Measurements from ENCODE around the gene BACH2. TPM values are rescaled to one million over a fixed set of nuclear protein-coding genes. Genes with fewer than 3 reads are reported as not detected.
A peak's percentile ranks its signal among the peaks of the same experiment; 100 is the strongest.

The BACH2 gene
- total RNA-seq, 4 donors from 2014 or later, result 9.3 to 34.5 (median 11.1) TPM

DNA sequence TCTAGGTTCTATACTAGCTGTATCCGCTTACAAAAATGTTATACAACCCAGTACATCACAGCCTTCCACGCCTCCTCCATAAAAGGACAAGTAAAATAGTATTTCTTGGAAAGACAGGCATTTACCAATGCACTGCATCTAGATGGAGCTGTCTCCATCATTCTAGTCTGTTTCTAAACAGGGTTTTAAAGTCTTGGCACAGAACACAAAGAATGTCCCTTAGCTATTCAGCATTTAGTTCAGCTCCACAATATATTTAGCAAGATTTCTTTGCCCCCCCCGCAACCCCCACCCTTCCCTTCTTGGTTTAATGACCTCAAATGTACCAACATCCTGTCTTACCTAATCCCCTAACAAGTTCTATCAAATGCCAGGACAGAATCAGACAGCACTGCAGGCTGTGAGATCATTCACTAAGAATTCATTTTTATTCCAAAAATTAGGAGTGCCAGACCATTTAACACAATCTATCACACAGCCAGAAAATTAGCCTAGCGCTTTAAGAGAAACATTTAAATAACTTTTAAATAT is 198.6 kb downstream of the BACH2 start:
- no peak overlapping the region for H3K4me3 ChIP-seq (ENCODE audit: low read depth, poor library complexity, severe bottlenecking)
- intact Hi-C loops (cut with DNase I; ENCODE audit: low total_unique reads), result loop anchor here (10.0 kb wide), 1 partner anchor 377 kb away; no protein-coding TSS in a partner anchor
- 10 to 17% methylated on average over 4 of the region's 4 CpGs for WGBS, 2 donors
- DNase-seq (ENCODE audit: low spot score in 2 of 2), result peak; percentile 88 to 90
- TF ChIP-seq, protein P1, sequence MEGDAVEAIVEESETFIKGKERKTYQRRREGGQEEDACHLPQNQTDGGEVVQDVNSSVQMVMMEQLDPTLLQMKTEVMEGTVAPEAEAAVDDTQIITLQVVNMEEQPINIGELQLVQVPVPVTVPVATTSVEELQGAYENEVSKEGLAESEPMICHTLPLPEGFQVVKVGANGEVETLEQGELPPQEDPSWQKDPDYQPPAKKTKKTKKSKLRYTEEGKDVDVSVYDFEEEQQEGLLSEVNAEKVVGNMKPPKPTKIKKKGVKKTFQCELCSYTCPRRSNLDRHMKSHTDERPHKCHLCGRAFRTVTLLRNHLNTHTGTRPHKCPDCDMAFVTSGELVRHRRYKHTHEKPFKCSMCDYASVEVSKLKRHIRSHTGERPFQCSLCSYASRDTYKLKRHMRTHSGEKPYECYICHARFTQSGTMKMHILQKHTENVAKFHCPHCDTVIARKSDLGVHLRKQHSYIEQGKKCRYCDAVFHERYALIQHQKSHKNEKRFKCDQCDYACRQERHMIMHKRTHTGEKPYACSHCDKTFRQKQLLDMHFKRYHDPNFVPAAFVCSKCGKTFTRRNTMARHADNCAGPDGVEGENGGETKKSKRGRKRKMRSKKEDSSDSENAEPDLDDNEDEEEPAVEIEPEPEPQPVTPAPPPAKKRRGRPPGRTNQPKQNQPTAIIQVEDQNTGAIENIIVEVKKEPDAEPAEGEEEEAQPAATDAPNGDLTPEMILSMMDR (IDR thresholded peaks at IDR 0.05), result no peak
- no peak for TF ChIP-seq POLR2A (IDR thresholded peaks at IDR 0.05)

DNA sequence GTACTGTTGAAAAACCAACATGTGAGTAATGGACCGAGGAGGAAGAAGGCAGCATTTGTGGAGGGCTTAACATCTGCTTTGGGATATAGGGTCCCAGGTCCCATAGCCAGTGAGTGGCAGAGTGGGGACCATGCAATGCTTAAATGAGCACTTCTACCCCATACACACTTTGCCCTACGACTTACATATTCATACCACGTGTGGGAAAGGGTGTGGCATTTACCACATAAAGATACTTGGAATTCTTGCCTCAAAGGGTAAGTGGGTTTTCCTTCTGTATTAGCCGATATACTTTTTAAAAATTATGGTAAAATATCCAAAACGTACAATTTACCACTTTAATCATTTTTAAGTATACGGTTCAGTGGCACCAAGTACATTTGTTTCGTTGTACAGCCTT is 199.3 kb downstream of the BACH2 start:
- 48 to 51% methylated on average over 7 of the region's 7 CpGs for WGBS, 2 donors
- intact Hi-C loops (cut with DNase I; ENCODE audit: low total_unique reads), result loop anchor here (10.0 kb wide), 1 partner anchor 377 kb away; no protein-coding TSS in a partner anchor
- DNase-seq (ENCODE audit: low spot score in 2 of 2), result no peak
- no peak overlapping the region for H3K4me3 ChIP-seq (ENCODE audit: low read depth, poor library complexity, severe bottlenecking)
- TF ChIP-seq POLR2A (IDR thresholded peaks at IDR 0.05), result no peak
- TF ChIP-seq, protein P1 (IDR thresholded peaks at IDR 0.05), result no peak

DNA sequence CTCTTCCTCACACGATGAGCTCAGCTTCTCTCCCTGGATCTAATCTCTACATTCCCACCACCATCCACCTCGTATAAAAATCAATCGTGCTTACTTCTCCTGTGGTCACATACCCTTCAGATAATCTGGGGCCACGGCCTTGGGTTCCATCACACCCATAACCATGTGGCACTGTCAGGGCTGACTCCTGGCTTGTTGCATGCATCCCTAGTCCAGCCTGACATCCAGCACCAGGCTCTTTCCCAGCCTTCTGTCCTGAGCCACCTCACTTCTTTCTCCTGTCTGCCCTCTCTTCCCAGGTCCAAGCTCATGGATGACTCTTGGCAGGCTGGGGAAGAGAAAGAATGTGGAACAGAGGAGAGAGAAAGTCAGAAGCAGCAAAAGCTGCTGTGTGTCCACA is 199.8 kb downstream of the BACH2 start:
- H3K4me3 ChIP-seq (ENCODE audit: low read depth, poor library complexity, severe bottlenecking), result no peak overlapping the region
- 86 to 91% methylated on average over 4 of the region's 4 CpGs for WGBS, 2 donors
- TF ChIP-seq, protein P1 (IDR thresholded peaks at IDR 0.05), result no peak
- no peak for TF ChIP-seq POLR2A (IDR thresholded peaks at IDR 0.05)
- peak in 1 of 2 donors; percentile 57 for DNase-seq (ENCODE audit: low spot score in 2 of 2)
- intact Hi-C loops (cut with DNase I; ENCODE audit: low total_unique reads), result loop anchor here (10.0 kb wide), 1 partner anchor 378 kb away; no protein-coding TSS in a partner anchor

DNA sequence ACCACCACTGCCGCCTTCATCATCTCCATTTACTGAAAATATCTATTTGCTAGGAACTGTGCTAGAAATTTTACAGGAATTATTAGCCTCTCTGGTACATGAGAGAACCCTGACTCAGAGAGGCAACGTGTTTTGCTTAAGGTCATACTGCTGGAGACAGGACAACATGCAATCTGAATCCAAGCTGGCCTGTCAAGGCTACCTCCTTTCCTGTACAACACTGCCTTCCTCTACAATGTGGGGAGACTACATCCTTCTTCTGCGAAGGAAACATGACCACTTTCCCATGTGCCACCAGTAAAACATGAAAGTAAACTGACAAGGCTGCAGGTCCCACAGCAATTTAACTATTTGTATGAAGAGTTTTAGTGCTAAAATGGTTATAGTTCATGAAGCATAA is 200.9 kb downstream of the BACH2 start:
- DNase-seq (ENCODE audit: low spot score in 2 of 2), result no peak
- 85% methylated on average over 3 of the region's 3 CpGs for WGBS, 2 donors
- TF ChIP-seq, protein P1 (IDR thresholded peaks at IDR 0.05), result no peak
- TF ChIP-seq POLR2A (IDR thresholded peaks at IDR 0.05), result no peak
- intact Hi-C loops (cut with DNase I; ENCODE audit: low total_unique reads), result loop anchor here (10.0 kb wide), 1 partner anchor 379 kb away; no protein-coding TSS in a partner anchor
- no peak overlapping the region for H3K4me3 ChIP-seq (ENCODE audit: low read depth, poor library complexity, severe bottlenecking)

DNA sequence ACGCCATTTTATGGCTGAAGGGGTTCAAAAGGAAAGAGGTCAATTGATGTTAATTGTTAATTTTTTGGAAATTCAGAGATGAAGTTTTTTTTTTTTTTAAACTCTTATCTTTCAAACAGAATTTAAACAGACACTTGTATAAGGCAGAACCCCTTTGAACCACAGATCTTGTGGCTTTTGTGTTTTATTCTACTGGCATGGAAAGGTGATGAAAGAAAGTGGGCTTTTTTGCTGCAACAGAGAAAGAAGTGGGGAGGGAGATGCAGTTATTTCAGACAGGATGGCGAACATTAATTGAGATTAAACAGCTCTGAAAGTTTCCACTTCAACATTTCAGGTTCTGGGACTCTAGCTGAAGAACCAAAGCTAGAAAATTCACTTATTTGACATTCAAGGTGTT is 201.5 kb downstream of the BACH2 start:
- H3K4me3 ChIP-seq (ENCODE audit: low read depth, poor library complexity, severe bottlenecking), result no peak overlapping the region
- no peak for DNase-seq (ENCODE audit: low spot score in 2 of 2)
- intact Hi-C loops (cut with DNase I; ENCODE audit: low total_unique reads), result loop anchor here (10.0 kb wide), 1 partner anchor 380 kb away; no protein-coding TSS in a partner anchor
- TF ChIP-seq POLR2A (IDR thresholded peaks at IDR 0.05), result no peak
- 94 to 98% methylated on average over 2 of the region's 2 CpGs for WGBS, 2 donors

DNA sequence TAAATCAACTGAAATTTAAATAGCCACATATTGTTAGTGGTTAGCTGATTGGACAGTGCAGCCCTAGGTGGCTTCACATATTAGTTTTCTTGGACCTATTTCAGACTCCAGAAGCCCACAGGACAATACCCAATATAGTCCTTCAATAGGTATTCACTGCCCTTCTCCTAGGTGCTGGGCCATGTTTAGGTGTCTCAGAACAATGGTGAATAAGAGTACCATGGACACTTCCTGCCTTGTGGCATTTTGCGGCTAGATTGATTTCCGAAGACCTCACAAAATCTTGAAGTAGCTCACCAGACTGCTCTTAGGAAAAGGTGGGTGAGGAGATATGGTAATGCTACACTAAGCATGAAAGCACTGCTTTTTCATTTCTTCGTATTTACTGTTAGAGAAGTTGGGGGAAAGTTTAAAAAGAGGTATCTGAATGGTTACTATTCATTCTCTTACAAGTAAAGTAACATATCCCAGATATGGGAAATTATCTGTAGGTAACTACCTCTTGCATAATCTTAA is 203.0 kb downstream of the BACH2 start:
- no peak for DNase-seq (ENCODE audit: low spot score in 2 of 2)
- intact Hi-C loops (cut with DNase I; ENCODE audit: low total_unique reads), result loop anchor here (10.0 kb wide), 1 partner anchor 381 kb away; no protein-coding TSS in a partner anchor
- no peak for TF ChIP-seq POLR2A (IDR thresholded peaks at IDR 0.05)
- TF ChIP-seq, protein P1 (IDR thresholded peaks at IDR 0.05), result no peak
- no peak overlapping the region for H3K4me3 ChIP-seq (ENCODE audit: low read depth, poor library complexity, severe bottlenecking)
- WGBS, 2 donors, result 96 to 99% methylated on average over 3 of the region's 3 CpGs
